A549 (cell line): ENCODE results near the gene TMEM108.

Experiments used
- EP300 ChIP-seq, 2 experiments: fragments of >200 bp; sonication (Bioruptor Twin); formaldehyde crosslinking; IDR thresholded peaks; 2 replicates in 1 of 2; 3 replicates in 1 of 2; pipeline ENCODE4 v1.6.1; 2016 to 2017
- ESRRA ChIP-seq: fragments of 150-350 bp; IDR thresholded peaks from 2 replicates; pipeline ENCODE4 v1.6.1; 2014; ENCODE audit warnings: mild to moderate bottlenecking, low read length, borderline replicate concordance
- HOXA7 ChIP-seq: fragments of 250-450 bp; sonication (Bioruptor Pico); IDR thresholded peaks from 2 replicates; pipeline ENCODE4 v1.5.0; 2020; ENCODE audit warnings: mild to moderate bottlenecking, moderate library complexity
- MYC ChIP-seq: IDR thresholded peaks from 2 replicates; pipeline ENCODE4 v1.6.1; 2012; ENCODE audit warnings: mild to moderate bottlenecking, inconsistent platforms, low read length, improper control_type of control experiment, borderline replicate concordance
- POLR2A ChIP-seq: IDR thresholded peaks from 2 replicates; pipeline ENCODE4 v1.6.1; 2012; ENCODE audit warnings: mild to moderate bottlenecking, low read length
- RAD21 ChIP-seq, 2 experiments: fragments of >200 bp in 1 of 2; sonication (Bioruptor Twin) in 1 of 2; formaldehyde crosslinking in 1 of 2; IDR thresholded peaks in 1 of 2; conservative IDR thresholded peaks in 1 of 2; 2 replicates in 1 of 2; 3 replicates in 1 of 2; pipeline ENCODE4 v1.6.1; 2012 to 2018; ENCODE audit warnings: inconsistent platforms in 1 of 2
- RCOR1 ChIP-seq: fragments of 150-350 bp; IDR thresholded peaks from 2 replicates; pipeline ENCODE4 v1.6.1; 2014; ENCODE audit warnings: antibody characterized with exemption, low read length, low read depth
- SMC3 ChIP-seq: fragments of >200 bp; sonication (Bioruptor Twin); formaldehyde crosslinking; IDR thresholded peaks from 3 replicates; pipeline ENCODE4 v1.6.1; 2018; ENCODE audit warnings: inconsistent platforms
- TFCP2L1 ChIP-seq: fragments of 250-450 bp; sonication (Bioruptor Pico); IDR thresholded peaks from 2 replicates; pipeline ENCODE4 v1.5.0; 2021; ENCODE audit warnings: mild to moderate bottlenecking
- TP53 ChIP-seq: fragments of 250-450 bp; sonication (Bioruptor Pico); IDR thresholded peaks from 2 replicates; pipeline ENCODE4 v1.5.0; 2021; ENCODE audit warnings: mild to moderate bottlenecking, moderate library complexity
- TF ChIP-seq, protein P1 (sequence below): fragments of >200 bp; sonication (Bioruptor Twin); formaldehyde crosslinking; IDR thresholded peaks from 3 replicates; pipeline ENCODE4 v1.5.1; 2016
- TF ChIP-seq, protein P2 (sequence below): IDR thresholded peaks from 2 replicates; pipeline ENCODE4 v1.6.1; 2012
- TF ChIP-seq, protein P3 (sequence below): fragments of 200-600 bp; sonication (generic); IDR thresholded peaks from 2 replicates; pipeline ENCODE4 v1.6.1; 2016; ENCODE audit warnings: antibody characterized with exemption, mild to moderate bottlenecking, moderate library complexity

DNA sequence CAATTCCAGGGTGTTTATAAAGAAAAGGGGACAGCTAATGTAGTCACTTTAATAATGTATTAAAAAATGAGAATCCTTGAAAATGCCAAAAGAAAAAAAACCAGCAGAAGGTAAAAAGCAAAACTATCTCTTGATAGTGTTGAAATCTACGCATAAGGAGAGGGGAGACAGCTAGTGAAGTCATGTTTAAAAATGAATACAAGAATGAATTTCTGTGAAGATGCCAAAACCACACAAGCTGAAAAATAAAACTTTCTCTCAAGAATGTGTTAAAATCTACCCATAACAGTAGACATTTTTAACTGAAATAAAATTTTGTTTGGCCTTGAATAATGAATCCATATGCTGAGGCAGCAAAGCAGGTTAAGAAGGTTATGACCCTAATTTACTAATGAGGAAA is 42.2 kb upstream of the TMEM108 start:
- TF ChIP-seq, protein P1, sequence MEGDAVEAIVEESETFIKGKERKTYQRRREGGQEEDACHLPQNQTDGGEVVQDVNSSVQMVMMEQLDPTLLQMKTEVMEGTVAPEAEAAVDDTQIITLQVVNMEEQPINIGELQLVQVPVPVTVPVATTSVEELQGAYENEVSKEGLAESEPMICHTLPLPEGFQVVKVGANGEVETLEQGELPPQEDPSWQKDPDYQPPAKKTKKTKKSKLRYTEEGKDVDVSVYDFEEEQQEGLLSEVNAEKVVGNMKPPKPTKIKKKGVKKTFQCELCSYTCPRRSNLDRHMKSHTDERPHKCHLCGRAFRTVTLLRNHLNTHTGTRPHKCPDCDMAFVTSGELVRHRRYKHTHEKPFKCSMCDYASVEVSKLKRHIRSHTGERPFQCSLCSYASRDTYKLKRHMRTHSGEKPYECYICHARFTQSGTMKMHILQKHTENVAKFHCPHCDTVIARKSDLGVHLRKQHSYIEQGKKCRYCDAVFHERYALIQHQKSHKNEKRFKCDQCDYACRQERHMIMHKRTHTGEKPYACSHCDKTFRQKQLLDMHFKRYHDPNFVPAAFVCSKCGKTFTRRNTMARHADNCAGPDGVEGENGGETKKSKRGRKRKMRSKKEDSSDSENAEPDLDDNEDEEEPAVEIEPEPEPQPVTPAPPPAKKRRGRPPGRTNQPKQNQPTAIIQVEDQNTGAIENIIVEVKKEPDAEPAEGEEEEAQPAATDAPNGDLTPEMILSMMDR, result no peak
- TF ChIP-seq TP53 (CRISPR knock-in tag), result no peak
- TF ChIP-seq, protein P2, sequence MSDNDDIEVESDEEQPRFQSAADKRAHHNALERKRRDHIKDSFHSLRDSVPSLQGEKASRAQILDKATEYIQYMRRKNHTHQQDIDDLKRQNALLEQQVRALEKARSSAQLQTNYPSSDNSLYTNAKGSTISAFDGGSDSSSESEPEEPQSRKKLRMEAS, result no peak
- no peak for TF ChIP-seq POLR2A
- TF ChIP-seq EP300 (IDR thresholded peaks at IDR 0.05), result no peak
- TF ChIP-seq SMC3, result no peak
- no peak for TF ChIP-seq RAD21 (conservative IDR thresholded peaks at IDR 0.05 in 1 of 2, IDR thresholded peaks at IDR 0.05 in 1 of 2)
- TF ChIP-seq, protein P3, sequence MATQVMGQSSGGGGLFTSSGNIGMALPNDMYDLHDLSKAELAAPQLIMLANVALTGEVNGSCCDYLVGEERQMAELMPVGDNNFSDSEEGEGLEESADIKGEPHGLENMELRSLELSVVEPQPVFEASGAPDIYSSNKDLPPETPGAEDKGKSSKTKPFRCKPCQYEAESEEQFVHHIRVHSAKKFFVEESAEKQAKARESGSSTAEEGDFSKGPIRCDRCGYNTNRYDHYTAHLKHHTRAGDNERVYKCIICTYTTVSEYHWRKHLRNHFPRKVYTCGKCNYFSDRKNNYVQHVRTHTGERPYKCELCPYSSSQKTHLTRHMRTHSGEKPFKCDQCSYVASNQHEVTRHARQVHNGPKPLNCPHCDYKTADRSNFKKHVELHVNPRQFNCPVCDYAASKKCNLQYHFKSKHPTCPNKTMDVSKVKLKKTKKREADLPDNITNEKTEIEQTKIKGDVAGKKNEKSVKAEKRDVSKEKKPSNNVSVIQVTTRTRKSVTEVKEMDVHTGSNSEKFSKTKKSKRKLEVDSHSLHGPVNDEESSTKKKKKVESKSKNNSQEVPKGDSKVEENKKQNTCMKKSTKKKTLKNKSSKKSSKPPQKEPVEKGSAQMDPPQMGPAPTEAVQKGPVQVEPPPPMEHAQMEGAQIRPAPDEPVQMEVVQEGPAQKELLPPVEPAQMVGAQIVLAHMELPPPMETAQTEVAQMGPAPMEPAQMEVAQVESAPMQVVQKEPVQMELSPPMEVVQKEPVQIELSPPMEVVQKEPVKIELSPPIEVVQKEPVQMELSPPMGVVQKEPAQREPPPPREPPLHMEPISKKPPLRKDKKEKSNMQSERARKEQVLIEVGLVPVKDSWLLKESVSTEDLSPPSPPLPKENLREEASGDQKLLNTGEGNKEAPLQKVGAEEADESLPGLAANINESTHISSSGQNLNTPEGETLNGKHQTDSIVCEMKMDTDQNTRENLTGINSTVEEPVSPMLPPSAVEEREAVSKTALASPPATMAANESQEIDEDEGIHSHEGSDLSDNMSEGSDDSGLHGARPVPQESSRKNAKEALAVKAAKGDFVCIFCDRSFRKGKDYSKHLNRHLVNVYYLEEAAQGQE, result no peak
- TF ChIP-seq MYC, result no peak
- no peak for TF ChIP-seq HOXA7 (CRISPR knock-in tag)
- no peak for TF ChIP-seq ESRRA
- TF ChIP-seq RCOR1, result no peak
- no peak for TF ChIP-seq TFCP2L1
